IMR-90 (cell line): ENCODE results near the gene CDC42EP5. TPM values are rescaled to one million over a fixed set of nuclear protein-coding genes. Genes with fewer than 3 reads are reported as not detected.

Experiments
- microRNA-seq, 2 experiments: library from miRNA; stranded (forward) in 1 of 2; unstranded in 1 of 2; fragments of 10-50 nt in 1 of 2; fragments of <30 nt in 1 of 2; gene quantifications in 1 of 2; microRNA quantifications in 1 of 2; one replicate each; pipeline versions ENCODE3 to v1.1.0; 2013 to 2020; ENCODE audit not compliant: insufficient read depth in 1 of 2, insufficient read length in 1 of 2, unreplicated experiment in 1 of 2
- polyA plus RNA-seq, 3 experiments: library from polyadenylated mRNA; depleted of rRNA; stranded (reverse); fragments of >200 nt; gene quantifications; 2 replicates each; pipeline ENCODE4 v1.2.3, GENCODE V29; 2012; ENCODE audit warnings: low replicate concordance in 1 of 3
- small RNA-seq, 5 experiments: library from RNA; depleted of rRNA; stranded (forward); fragments of <200 nt; gene quantifications; one replicate each; pipeline ENCODE3, GENCODE V24; 2012
- total RNA-seq: library from RNA; depleted of rRNA; stranded (reverse); fragments of >200 nt; gene quantifications from 2 replicates; pipeline ENCODE4 v1.2.3, GENCODE V29; 2012; rRNA removed

CDC42EP5 gene
- total and polyA plus RNA-seq, 2 of the 4 experiments (the other 2 are of a cell fraction), result 7.2 to 25.3 TPM

Small RNAs within 50 kb of the gene (microRNA-seq; reads per million reads assigned to microRNA genes)
- gene AC245884.3 (ENCODE audit: insufficient read depth, insufficient read length), result not detected

Small RNAs within 50 kb of the gene (small RNA-seq; reads per million reads assigned to genes)
- 0 reads per million in 5 experiments for gene AC245884.3

Other genes with a start within 250 kb of the CDC42EP5 start
- gene LILRA6, start 230.5 kb downstream of the CDC42EP5 start, total RNA-seq, result not detected in 2 replicates
- gene LILRA6, start 230.5 kb downstream of the CDC42EP5 start, polyA plus RNA-seq (2012; rRNA removed), result not detected in 2 replicates
- gene LILRB5, start 216.0 kb downstream of the CDC42EP5 start, total RNA-seq, result not detected in 2 replicates
- gene LILRB5, start 216.0 kb downstream of the CDC42EP5 start, polyA plus RNA-seq (2012; rRNA removed), result not detected in 2 replicates
- gene LILRB2, start 192.2 kb downstream of the CDC42EP5 start, total RNA-seq, result not detected in 2 replicates
- gene LILRB2, start 192.2 kb downstream of the CDC42EP5 start, polyA plus RNA-seq (2012; rRNA removed), result not detected in 2 replicates
- gene LILRA5, start 160.1 kb downstream of the CDC42EP5 start, total RNA-seq, result not detected in 2 replicates
- not detected in 2 replicates for gene LILRA5, start 160.1 kb downstream of the CDC42EP5 start, polyA plus RNA-seq (2012; rRNA removed)
- not detected in 2 replicates for gene LILRA4, start 134.1 kb downstream of the CDC42EP5 start, total RNA-seq
- gene LILRA4, start 134.1 kb downstream of the CDC42EP5 start, polyA plus RNA-seq (2012; rRNA removed), result not detected in 2 replicates
- gene LAIR1, start 108.4 kb downstream of the CDC42EP5 start, total RNA-seq, result not detected in 2 replicates
- not detected in 2 replicates for gene LAIR1, start 108.4 kb downstream of the CDC42EP5 start, polyA plus RNA-seq (2012; rRNA removed)
- gene TTYH1, start 57.8 kb downstream of the CDC42EP5 start, total RNA-seq, result not detected in 2 replicates
- gene TTYH1, start 57.8 kb downstream of the CDC42EP5 start, polyA plus RNA-seq (2012; rRNA removed), result not detected in 2 replicates
- gene LENG8, start 24.1 kb downstream of the CDC42EP5 start, total RNA-seq, result 17.5 and 21.1 TPM in 2 replicates
- 93.9 and 108 TPM in 2 replicates for gene LENG8, start 24.1 kb downstream of the CDC42EP5 start, polyA plus RNA-seq (2012; rRNA removed)
- 0.83 and 1.1 TPM in 2 replicates for gene LENG9, start 9.5 kb downstream of the CDC42EP5 start, total RNA-seq
- 0.69 and 0.94 TPM in 2 replicates for gene LENG9, start 9.5 kb downstream of the CDC42EP5 start, polyA plus RNA-seq (2012; rRNA removed)
- not detected in 2 replicates for gene LAIR2, start 29.5 kb upstream of the CDC42EP5 start, total RNA-seq
- not detected in 2 replicates for gene LAIR2, start 29.5 kb upstream of the CDC42EP5 start, polyA plus RNA-seq (2012; rRNA removed)
- gene LILRA2, start 100.5 kb upstream of the CDC42EP5 start, total RNA-seq, result not detected in 2 replicates
- not detected in 2 replicates for gene LILRA2, start 100.5 kb upstream of the CDC42EP5 start, polyA plus RNA-seq (2012; rRNA removed)
- gene LILRA1, start 120.3 kb upstream of the CDC42EP5 start, total RNA-seq, result not detected in 2 replicates
- gene LILRA1, start 120.3 kb upstream of the CDC42EP5 start, polyA plus RNA-seq (2012; rRNA removed), result not detected in 2 replicates
- not detected in 2 replicates for gene LILRB1, start 157.2 kb upstream of the CDC42EP5 start, total RNA-seq
- gene LILRB1, start 157.2 kb upstream of the CDC42EP5 start, polyA plus RNA-seq (2012; rRNA removed), result not detected in 2 replicates
- gene LILRB4, start 189.7 kb upstream of the CDC42EP5 start, total RNA-seq, result not detected in 2 replicates
- not detected in 2 replicates for gene LILRB4, start 189.7 kb upstream of the CDC42EP5 start, polyA plus RNA-seq (2012; rRNA removed)